D341Med (cell line): ENCODE measurements around the gene MVD.

Experiments used
- DNase-seq: peaks from one replicate; pipeline ENCODE4 v3.0.0; 2012; ENCODE audit warnings: low spot score

The MVD gene

DNA sequence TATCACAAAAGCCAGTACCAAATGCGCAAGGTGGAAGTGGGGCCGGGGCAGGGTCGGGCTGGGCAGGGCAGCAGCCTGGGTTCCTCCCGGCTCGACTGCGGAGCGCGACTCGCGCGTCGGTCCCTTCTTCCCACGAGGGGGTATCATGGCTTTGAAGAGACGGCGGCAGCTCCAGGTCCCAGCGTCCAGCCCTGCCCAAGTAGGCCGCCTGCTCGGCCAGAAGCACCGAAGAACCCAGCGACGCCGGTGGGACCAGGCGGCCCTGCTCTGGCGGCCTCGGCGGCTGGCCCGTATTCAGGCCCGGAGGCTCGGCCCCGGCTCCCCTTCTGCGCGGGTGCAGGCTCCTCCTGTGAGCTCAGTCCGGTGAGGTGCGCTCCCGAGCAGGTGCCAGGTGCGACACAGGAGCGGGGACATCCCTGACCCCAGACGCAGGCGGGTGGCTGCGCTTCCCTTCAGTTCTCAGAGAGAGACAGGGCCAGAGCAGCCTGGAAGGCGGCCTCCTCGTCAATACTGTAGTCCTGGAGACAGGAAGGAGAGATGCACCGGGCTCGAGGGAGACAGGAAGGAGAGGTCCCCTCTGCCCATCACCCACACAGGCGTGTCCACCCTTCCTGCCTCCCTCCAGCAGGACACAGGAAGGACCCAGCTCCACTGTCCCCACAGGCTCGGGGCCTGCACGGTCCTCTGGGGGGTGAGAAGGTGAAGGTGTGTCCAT, 34.4 kb upstream of the MVD start:
- no peak for DNase-seq

DNA sequence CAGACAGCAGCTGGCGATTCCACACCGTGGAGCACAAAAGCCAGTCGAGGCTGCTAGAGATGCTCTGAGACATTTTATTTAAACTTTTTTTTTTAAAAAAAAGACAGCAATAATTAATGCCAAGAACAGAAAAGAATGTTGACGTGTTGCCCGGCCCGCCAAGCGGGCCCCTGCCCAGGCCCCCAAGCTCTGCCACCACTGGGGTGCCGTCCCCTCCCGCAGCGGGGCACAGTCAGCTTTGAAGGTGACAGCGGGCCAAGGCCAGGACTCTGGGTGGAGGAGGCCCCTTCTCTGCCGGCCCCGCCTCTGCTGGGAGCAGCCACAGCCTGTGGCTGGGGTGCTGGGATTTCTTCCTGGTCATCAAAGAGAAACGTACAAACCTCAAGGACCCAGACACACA, 33.5 kb upstream of the MVD start:
- no peak for DNase-seq

- no peak for DNase-seq
Observed at GRCh38 chr16:88695753-88696152, 32.9 kb upstream of the MVD start.

DNA sequence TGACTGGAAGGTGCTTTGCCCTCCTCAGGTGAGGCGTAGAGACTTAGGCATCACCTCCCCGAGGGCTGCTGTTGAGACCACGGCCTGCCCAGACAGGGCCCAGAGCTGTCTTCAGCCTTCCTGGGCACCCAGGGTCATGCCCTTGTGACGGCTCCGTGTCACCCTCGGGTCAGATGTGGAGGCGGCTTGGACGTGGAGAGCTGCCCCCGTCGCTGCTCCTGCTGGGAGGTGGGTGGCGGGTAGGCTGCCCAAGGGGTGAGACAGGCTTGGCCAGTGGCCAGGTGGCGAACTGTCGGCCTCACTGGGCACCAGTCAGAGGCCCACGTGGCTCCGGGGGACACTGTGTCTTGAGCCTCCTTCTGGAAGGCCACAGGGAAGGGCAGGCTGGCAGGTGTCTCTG, 32.3 kb upstream of the MVD start:
- no peak for DNase-seq

GRCh38 chr16:88694221-88695087, 31.6 kb upstream of the MVD start:
- DNase-seq = no peak

- DNase-seq = no peak
Observed at GRCh38 chr16:88693420-88694177, 30.7 kb upstream of the MVD start.

DNA sequence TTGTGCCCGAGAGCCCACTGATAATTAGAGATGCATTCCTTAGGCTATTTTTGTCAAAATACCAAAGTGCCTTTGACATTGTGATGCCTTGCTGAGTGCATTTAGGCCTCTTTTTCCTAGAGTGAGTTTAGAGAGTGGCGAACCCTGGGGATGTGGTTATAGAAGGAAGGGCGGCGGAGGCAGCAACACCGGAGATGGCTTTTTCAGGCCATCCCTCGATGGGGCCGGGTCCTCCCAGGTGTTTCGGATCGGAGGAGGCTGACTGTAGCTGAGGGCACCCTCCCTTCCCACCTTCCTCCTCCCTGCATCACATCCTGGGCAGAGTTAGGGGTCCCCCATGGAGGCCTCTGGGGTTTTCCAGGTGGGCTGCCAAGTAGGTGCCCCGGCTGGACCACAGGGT, 30.0 kb upstream of the MVD start:
- DNase-seq = no peak

DNA sequence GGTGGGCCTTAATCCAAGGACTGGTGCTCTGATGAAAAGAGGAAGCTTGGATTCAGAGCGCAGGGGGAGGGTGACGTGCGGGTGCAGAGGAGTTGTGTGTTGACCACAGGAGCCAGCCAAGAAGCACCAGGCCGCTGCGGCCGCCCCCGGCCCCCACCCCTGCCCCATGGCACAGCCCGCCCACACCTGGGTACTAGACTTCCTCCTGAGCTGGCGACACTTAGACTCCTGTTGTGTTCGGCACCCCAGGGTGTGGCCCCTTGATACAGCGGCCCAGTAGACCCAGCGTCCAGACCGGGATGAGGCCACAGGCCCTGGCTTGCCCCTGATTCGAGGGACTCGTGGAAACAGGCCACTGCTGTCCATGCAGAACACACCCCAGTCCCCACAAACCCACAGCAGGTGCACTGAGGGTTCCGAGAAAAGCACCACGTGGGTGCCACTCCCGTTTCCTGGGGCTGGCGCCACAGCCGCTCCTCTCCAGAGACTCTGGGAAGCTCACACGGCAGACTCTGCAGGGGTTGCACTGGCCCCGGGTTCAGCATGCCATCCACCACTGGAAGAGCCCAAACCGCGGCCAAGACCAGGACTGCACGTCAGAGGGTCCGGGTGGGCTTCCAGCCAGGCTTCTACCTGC, 29.2 kb upstream of the MVD start:
- DNase-seq = no peak

GRCh38 chr16:88691129-88691813, 28.4 kb upstream of the MVD start:
- DNase-seq = no peak

GRCh38 chr16:88690341-88691128, 27.6 kb upstream of the MVD start:
- no peak for DNase-seq

DNA sequence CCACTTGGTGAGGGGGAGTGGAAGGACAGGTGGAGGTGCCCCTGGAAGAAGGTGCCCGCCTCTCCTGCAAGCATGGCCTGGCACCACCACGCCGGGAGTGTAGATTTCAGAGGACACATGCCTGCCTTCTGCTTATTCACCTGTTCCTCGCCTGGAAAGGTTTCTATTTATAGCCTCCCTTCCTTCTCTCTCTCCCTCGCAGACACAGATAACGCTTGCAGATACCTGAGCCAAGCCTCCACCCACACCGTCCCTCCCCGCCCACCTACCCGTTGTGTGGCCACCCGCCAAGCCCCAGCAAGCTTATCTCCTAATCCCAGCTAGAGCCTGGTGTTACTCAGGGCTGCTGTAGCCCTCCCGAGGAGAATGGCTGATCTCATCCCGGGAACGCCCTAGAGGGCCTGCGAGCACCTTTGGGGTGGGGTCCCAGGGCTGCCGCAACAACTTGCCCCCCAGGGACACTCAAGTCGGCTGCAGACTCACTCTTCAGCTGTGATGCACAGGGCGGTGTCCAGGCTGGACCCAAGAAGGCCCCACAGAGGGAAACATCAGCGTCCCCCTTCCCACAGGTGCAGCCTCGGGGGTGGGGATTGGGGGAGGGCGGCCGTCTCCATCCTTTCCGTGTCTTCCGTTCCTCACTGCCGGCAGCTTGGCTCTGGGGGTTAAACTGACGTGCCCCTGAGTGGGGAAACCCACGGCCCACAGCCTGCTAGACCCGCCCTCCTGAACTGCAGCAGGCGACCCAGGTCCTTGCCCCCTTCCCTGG, 25.3 kb upstream of the MVD start:
- peak; percentile 85 for DNase-seq

GRCh38 chr16:88687676-88688012, 24.8 kb upstream of the MVD start:
- no peak for DNase-seq

DNA sequence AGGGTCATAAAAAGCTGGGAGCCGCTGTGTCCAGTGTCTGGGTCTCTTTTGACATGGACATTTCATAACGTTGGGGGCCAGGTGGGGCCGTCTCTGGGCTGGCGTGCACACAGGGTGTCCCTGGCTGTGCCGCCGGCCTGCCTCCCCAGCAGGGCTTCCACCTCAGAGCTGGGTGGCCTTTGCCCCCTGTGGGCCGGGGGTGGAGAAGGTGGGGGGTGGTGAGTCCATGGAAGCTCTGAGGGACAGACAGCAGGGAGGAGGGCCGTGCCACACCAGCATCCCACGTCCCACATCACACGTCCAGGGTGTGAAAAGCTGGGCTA, 24.3 kb upstream of the MVD start:
- DNase-seq = no peak

DNA sequence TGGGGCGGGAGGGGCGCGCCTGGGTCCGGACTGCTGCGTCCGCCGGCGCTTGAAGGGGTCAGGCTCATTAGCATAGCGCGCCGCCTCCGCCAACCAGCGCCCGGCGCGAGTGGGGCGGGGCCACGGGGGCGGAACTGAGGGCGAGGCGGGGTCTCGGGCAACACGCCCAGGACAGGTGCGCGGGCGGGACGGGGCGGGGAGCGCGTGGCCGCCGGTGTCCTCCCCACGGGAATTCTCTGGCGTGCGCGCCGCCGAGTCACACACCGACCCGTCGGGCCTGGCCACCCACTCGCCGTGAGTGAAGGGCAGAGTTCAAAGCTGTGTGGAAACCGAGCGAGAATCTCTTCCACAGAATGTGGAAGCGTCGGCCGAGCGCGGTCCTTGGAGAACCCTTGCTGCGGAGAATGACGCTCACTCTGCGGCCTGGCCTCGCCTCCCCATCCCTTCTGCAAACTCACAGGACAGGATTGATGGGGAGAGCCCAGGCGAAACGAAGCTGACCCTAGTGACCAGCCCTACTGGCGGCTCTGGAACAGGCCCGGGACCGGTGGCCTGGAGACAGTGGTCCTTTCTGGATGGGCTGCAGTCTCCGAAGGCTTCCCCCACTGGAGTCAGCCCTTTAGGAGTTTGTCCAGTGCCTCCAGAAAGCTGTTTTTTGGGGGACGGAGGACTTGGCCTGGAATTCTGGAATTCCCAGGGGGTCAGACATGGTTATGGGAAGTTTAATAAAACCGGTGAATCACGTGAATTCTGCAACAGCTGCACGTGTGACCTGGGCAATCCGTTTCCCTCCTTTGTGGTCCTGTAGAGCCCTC, 23.8 kb upstream of the MVD start, which contains the start of gene SNAI3:
SNAI3 (minus strand) TSS at position 69 of the 815 bp plus-strand sequence. CDS start 101 bp downstream, outside the sequence.
- DNase-seq = peak; percentile 95

GRCh38 chr16:88686062-88686438, 23.2 kb upstream of the MVD start:
- DNase-seq = no peak

DNA sequence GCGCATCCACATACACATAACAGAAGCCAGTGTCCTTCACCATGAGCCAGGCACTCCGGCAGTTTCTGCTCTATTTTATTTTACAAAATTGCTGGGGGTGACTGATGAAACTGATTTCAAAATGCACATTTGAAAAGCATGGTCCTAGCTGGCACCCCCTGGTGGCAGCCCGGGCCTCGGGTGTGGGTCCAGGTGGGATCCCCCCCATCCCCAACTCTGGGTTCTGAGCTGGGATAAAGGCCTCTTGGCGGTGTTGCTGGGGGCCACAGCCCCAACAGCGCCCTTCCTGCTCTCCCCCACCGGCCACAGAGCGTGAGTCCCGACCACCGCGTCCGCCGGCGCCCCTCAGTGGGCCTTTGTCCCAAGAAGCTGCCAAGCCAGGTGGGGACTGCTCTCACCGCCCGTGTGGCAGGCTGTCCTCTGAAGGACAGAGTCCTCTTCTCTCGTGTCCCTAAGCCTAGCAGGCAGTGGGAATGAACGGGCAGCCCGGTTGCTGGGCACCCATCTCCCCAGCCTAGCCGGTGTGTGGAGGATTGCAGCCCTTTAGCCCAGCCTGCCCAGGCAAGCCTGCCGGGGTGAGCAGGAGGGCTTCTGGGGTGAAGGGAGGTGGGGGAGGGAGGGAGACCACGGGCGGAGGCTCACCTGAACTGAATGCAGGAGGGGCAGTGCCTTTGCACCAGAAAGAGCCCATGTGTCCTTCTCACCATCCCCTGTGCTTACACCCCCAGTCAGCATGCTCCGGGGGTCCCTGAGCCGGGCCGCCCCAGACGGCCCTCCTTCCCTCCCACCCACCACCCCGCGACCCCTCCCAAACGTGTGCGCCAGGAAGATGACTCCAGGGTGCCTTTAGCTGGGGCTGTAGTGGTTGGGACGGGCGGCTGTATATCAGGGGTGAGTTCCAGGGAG, 22.5 kb upstream of the MVD start:
- peak; percentile 64 for DNase-seq

DNA sequence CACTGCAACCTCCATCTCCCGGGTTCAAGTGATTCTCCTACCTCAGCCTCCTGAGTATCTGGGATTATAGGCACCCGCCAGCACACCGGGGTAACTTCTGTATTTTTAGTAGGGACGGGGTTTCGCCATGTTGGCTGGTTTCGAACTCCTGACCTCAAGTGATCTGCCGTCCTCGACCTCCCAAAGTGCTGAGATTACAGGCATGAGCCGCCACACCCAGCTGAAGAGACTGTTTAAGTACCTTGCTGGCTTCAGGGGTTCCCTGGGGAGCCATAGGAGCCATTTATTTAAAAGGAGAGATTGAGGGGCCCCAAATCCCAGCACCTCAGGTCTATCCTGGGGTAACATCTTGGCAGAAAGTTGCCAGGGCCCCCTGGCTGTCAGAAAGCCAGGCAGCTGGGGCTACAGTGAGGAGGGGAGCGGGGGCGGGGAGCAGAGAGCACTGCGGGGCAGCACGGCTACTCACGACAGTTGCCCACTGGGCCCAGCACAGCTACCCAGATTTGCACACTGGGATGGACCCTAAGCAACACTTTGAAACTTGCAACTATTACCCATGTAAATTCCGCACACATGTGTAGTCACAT, 21.8 kb upstream of the MVD start:
- DNase-seq = no peak
